HG03457 (cell line): ENCODE data around the gene NDNF.
A peak's percentile ranks its signal among the peaks of the same experiment; 100 is the strongest.

Source experiments
- ATAC-seq: cut with Tn5 transposase; IDR thresholded peaks from one replicate; pipeline ENCODE4 v1.9.1; 2021; ENCODE audit warnings: moderate number of reproducible peaks; ENCODE audit not compliant: unreplicated experiment

NDNF gene

DNA sequence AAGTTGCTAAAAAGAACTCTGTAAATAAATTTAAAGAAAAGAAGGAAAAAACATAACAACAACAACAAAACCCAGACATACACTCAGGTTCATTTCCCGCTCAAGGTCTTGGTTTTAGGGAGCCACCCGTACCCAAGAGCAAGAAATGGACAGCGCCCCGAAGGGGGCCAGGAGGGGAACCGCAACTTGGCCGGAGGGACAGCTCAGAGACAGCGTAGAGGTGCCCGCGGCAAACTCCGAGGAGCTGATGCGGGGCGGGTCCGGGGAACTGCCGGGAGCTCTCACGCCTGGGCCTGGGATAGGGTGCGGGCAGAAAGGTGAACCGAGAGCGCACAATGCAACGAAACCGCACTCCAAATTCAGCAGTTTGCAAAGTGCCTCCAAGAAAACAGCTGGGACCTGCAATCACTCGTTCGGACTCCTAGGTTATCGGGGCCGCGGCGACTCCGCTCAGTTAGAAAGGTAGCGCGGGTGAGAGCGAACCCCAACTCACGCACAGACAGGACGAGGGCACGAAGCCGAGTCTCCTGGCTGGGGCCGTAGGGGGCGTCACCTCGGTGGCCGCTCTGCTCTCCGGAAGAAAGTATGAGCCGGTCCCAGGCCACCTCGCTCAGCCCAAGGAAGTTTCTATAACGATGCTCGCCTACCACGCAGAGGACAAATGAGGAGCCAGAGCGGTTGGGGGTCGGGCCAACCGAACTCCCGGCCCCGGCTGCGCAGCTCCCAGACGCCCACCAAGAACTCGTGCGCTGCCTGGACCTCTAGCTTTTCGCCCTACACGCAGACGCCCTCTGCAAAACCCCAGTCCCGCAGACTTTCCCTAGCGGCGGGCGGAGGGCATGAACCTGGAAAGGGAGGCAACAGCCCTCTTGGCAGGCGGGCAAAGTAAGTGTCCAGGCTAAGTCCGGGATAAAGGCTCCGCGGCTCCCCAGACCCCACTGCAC is 1.4 kb downstream of the NDNF start:
- no peak for ATAC-seq

DNA sequence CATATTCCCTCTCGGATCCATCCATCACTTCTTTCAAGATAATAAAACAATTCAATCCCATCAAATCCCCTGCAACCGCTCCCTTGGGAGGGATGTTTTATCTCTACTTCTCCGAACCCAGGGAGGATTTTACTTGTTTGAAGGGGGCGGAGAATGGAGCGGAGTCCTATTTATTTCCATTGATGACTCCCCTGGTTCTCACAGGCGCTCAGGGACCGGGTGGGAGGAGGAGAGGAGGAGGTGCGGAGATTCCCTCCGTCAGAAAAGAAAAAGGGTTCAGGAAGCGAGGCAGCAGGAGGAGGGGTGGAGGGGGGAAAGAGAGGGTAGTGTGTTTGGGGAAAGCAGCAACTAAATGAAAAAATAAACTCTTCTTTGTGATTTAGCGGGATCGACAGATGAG is 2.1 kb downstream of the NDNF start:
- ATAC-seq: no peak

DNA sequence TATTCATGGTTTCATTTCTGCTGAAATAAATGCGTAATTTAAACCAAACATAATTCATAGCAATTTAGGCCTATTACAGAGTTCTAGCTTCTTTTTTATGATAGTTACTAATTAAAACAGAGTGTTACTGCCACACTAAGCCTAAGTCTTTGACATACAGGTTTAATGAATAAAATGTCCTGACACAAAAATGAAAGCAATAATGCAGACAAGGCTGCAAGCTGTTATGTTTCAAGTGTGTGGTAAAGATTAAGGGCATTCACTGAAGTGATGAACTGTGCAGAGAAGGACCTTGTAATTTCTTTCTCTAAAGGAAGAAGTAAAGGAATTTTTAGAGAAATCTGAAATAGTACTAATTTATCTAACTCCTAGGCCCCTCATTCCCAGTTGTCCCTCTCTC is 2.9 kb downstream of the NDNF start:
- no peak for ATAC-seq

- ATAC-seq: no peak
Measured at GRCh38 chr4:121064482-121064881, 7.9 kb downstream of the NDNF start.

- no peak for ATAC-seq
Measured at GRCh38 chr4:121062521-121062920, 9.8 kb downstream of the NDNF start.

DNA sequence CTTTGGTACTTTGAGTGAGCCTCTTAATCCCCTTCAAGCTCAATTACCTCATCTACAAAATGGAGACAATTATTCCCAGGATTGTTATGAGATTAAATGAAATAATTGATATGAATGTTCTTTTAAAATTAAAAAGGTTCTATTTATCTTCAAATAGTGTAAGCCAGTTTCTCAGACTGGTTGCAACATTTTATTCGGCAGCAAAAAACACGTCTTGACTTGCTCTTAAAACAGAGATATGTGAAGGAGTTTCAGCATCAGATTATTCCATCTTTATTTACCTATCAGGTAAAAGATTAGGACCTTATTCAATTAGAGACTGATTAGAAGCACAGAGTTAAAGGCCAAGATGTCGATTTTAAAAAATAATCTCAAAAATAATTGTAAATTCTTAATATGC is 10.5 kb downstream of the NDNF start:
- no peak for ATAC-seq

- ATAC-seq: no peak
Measured at GRCh38 chr4:121061215-121061614, 11.1 kb downstream of the NDNF start.

DNA sequence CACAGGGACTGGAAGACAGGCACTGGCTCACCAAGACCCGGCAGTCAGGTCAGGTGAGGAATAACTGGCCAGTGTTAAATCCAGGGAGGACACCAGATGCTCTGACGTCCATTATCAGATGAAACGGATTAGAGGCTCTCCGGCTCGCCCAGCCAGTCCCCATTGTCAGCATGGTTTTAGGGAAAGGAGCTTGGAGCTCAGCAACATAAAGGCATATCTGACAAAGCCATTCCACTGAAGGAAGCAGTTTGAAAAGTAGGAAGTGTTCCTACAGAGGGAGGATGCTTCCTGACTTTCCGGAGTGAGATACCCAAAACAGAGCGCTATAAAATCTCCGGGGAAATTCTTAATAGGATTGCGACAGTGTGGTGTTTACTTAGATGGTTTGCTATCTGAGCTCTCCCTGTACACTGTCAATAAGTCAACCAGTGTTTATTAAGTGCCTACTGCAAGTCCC is 14.8 kb downstream of the NDNF start:
- no peak for ATAC-seq

GRCh38 chr4:121056066-121056465 is 16.3 kb downstream of the NDNF start:
- no peak for ATAC-seq

GRCh38 chr4:121054373-121054772 is 18.0 kb downstream of the NDNF start:
- ATAC-seq: no peak

DNA sequence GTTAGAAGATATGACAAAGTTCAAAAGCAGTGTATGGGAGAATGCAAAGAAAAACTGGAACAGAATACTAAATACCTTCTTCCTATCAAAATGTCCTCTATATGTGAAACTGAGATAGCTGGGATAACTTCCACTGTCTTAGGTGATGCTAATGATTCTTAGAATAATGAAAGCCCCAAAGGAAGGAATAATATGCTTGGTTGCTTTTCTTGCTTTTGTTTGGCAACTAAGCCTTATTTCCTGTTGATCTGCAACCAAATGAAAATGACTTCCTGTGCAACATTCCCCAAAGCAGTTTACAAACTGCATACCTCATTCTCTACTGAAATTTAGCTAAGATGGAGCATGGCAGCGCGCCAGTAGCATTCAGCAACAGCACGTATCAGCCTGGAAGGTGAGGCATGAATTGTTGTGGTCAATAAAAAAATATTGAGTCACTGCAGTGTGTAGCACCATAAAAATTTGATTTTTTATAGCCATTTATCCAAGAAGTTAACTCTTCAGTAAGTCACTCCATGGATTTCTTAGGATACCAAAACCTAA is 18.7 kb downstream of the NDNF start:
- no peak for ATAC-seq

DNA sequence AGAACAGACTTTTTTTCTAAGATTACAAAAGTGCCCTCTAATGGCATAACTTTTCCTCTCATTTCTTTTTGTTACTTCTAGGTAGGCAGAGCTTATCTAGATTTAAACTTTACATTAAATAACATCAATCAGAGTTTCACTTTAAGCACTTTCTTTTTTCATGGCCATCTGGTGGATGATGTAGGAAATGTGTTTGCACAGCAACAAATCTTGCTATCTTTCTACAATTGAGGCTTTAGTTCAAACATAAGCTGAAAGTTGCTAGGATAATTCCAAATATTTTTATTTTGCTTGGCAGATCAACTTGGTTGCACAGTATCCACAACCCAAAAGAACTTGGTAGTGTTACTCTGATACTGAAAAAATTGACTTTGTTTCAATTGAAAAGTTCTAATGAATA is 22.0 kb downstream of the NDNF start:
- ATAC-seq: no peak

GRCh38 chr4:121049072-121049599 is 23.2 kb downstream of the NDNF start:
- no peak for ATAC-seq

DNA sequence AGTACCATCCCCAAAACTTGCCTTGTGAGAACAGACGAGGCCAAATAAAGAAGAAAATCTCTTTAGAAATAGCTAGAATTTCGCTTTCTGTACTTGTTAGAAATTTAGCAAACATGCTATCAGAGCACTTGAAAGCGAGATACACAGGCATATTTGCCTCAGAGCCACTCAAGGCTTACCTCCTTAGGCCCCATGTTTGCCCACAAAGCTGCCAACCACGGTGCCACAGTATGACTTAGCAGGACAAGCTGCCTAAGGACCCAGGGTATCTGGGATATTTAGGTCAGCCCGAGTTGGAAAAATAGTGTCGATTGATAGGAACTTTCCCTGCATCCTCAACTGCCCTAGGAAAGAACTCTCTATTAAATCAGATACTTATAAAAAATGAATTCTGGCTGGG is 24.2 kb downstream of the NDNF start:
- ATAC-seq: no peak

DNA sequence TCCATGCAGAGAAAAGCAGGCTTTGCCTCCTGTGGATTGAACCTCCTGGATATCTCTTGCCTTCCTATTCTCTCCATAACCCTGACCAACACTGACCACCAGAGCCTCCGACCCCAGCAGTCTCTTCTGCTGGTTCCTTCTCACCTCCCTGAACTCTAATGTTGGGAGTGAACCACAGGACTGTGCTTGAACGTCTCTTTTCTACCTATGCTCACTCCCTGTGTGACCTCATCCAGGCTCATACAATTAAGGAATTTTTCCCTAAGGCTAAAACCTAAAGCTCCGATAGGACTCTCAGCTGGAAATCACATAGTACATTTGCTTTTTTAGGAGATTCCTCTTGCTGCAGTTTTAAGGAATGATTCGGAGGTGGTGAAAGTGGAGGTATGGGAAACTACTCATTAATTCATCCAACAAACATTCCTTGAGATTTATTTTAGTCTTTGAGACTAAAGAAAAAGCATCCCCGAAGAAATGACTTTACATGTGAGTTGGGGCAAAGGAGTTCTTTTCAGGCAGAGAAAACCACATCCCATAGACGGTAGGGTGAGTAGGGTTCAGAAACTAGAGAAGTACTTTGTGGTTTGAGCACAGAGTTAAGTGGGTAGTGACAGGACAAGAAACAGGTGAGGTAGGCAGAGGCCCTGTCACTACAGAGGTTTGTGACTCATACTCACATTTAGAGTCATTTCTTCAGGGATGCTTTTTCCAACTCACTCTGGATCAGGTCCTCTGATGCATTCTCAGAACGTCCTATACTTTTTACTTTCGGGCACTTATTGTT is 30.8 kb downstream of the NDNF start:
- peak; percentile 96 for ATAC-seq

GRCh38 chr4:121034017-121034416 is 38.3 kb downstream of the NDNF start:
- no peak for ATAC-seq

DNA sequence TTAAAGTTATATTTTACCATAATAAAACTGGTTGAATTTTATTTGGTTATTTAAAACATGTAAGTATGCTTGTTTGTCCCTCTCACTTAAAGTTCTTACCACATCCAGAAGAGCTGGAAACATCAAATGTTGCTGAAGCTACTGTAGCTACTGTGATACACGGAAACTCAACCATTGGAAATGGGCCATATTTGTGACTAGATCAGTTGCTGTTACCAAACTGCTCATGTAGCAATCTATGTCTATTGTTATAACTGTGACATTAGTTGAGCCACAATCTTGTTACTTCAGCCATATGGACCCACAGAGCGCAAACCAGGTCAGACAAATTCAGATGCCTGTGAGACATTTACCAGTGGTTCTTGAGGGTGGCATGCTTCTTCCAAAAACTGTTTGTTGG is 41.6 kb downstream of the NDNF start:
- no peak for ATAC-seq

DNA sequence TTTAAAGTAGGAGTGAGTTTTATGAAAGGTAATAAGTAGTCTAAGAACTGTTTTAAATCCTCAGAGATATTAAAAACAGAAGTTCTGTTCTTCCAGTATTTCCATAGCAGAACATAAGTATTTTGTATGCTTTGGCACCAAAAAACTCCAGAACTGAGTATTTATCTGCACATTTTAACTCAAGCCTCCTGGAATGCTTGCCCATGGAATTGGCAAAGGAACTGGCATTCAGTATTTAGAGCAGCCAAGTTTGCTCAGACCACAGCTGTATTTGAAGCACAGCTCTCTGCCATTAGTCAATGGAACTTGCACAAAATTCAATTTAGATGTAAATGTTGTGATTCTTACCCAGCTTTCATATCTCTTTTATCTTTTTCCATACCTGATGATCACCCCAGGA is 42.2 kb downstream of the NDNF start:
- no peak for ATAC-seq

GRCh38 chr4:121026034-121026433 is 46.3 kb downstream of the NDNF start:
- ATAC-seq: no peak

DNA sequence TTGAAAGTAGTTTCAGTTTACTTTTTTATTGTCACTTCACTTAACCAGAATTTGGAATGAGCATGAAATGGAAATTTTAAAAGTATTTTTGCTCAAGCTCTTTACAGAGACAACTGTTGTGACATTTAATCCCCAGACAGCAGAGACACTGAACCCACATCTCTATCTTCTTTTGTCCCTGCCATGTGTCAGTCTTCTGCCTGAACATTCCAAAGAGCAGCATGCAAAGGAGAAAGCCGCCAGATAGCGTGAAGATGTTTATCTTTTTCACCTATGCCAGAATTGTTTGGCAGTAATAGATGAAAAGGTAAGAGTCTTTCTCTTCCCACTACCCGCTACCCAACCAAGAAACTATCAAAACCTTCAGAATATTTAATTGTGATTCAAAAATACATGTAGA is 46.8 kb downstream of the NDNF start:
- ATAC-seq: no peak

- no peak for ATAC-seq
Measured at GRCh38 chr4:121018543-121018942, 53.8 kb downstream of the NDNF start.
